ENCODE measurements around the gene MYO9A. TPM values are rescaled to one million over a fixed set of nuclear protein-coding genes. Genes with fewer than 3 reads are reported as not detected.

The MYO9A gene
- polyA plus RNA-seq, 2 donors = 2.6 to 4.3 TPM

DNA sequence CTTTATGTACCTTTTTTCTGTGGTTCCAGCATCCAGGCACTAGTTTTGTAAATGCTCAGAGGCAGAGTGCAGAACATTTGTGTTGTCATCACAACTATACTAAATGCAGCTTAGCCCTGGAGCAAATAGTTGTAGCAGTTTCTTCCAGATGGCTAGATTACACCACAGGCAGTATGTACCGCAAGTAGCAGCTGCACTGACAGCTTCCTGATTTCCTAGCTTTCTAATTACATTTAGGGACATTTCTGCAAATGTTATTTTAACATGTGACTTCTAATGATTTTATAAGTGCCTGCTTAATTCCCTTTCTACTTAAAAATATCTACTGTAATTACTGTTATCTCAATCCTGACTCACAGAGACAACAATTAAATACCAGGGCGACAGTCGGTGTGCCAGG is 201.1 kb downstream of the MYO9A start:
- H3K36me3 ChIP-seq (ENCODE audit: control insufficient read depth in 2 of 2, insufficient read depth in 2 of 2, low read length in 1 of 2) = no peaks in the 10 kb centered on the region
- no peaks in the 10 kb centered on the region for H3K27me3 ChIP-seq (ENCODE audit: control insufficient read depth in 1 of 2, insufficient read depth in 2 of 2, low read length in 2 of 2)
- no peaks in the 10 kb centered on the region for H3K4me1 ChIP-seq (ENCODE audit: control insufficient read depth in 2 of 2, insufficient read depth in 2 of 2, low read length in 1 of 2)
- H3K27ac ChIP-seq (ENCODE audit: low read depth in 2 of 2, low read length in 1 of 2) = no peak overlapping the region
- 73 to 81% methylated on average over 3 of the region's 3 CpGs for WGBS, 2 donors
- no peaks in the 10 kb centered on the region for H3K9me3 ChIP-seq (ENCODE audit: control insufficient read depth in 2 of 2, insufficient read depth in 1 of 2, low read depth in 1 of 2, low read length in 1 of 2)
- H3K4me3 ChIP-seq (ENCODE audit: low read depth in 1 of 2, low read length in 2 of 2) = no peak overlapping the region

DNA sequence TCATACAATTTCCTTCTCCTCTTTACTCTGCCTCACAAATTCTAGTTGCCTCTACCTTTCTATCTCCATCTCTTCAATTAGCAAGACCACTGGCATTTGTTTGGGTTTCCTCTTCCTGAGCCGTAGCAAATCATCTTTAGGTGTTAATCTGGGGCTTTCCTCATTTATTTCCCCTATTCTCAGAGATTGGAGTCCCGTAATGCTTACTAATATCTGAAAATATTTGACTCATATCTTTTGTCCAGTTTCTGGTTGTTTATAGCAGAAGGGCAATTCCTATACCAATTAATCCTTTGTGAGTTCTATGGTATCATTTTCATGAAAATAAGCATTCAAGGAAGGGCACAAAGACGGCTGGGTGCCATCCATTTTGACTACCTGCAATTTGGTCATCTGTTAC is 203.9 kb downstream of the MYO9A start:
- 85 to 89% methylated on average over 3 of the region's 3 CpGs for WGBS, 2 donors

DNA sequence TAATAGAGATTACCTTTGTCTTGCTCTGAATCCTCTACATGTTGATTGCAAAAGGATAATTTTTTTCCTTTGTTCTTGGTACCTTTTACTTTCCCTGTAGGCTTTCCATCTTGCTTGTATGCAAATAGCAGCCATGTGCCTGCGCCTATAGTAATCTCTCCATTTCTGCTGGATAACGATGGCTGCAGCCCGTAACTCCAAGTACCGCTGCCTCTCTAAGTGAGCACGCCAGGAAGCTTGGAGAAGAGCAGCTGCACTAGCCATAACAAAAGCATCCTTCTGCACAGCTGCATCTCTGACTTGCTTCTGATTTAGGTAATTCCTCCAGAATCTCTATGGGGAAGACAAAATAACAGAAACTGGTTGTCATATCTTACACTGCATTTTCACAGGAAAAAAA is 218.3 kb downstream of the MYO9A start:
- 93 to 95% methylated on average over 5 of the region's 5 CpGs for WGBS, 2 donors
- no peak overlapping the region for H3K27ac ChIP-seq (ENCODE audit: low read depth in 2 of 2, low read length in 1 of 2)
- no peaks in the 10 kb centered on the region for H3K27me3 ChIP-seq (ENCODE audit: control insufficient read depth in 1 of 2, insufficient read depth in 2 of 2, low read length in 2 of 2)
- H3K9me3 ChIP-seq (ENCODE audit: control insufficient read depth in 2 of 2, insufficient read depth in 1 of 2, low read depth in 1 of 2, low read length in 1 of 2) = no peaks in the 10 kb centered on the region
- H3K4me3 ChIP-seq (ENCODE audit: low read depth in 1 of 2, low read length in 2 of 2) = no peak overlapping the region
- peaks cover 4 to 11% of the 10 kb centered on the region in 2 donors for H3K36me3 ChIP-seq (ENCODE audit: control insufficient read depth in 2 of 2, insufficient read depth in 2 of 2, low read length in 1 of 2)
- no peaks in the 10 kb centered on the region for H3K4me1 ChIP-seq (ENCODE audit: control insufficient read depth in 2 of 2, insufficient read depth in 2 of 2, low read length in 1 of 2)

More for the DNA sequence above, 203.9 kb downstream of the MYO9A start:
- no peaks in the 10 kb centered on the region for H3K27me3 ChIP-seq (ENCODE audit: control insufficient read depth in 1 of 2, insufficient read depth in 2 of 2, low read length in 2 of 2)
- no peaks in the 10 kb centered on the region for H3K9me3 ChIP-seq (ENCODE audit: control insufficient read depth in 2 of 2, insufficient read depth in 1 of 2, low read depth in 1 of 2, low read length in 1 of 2)
- H3K36me3 ChIP-seq (ENCODE audit: control insufficient read depth in 2 of 2, insufficient read depth in 2 of 2, low read length in 1 of 2) = no peaks in the 10 kb centered on the region
- no peaks in the 10 kb centered on the region for H3K4me1 ChIP-seq (ENCODE audit: control insufficient read depth in 2 of 2, insufficient read depth in 2 of 2, low read length in 1 of 2)
- no peak overlapping the region for H3K27ac ChIP-seq (ENCODE audit: low read depth in 2 of 2, low read length in 1 of 2)
- H3K4me3 ChIP-seq (ENCODE audit: low read depth in 1 of 2, low read length in 2 of 2) = no peak overlapping the region

DNA sequence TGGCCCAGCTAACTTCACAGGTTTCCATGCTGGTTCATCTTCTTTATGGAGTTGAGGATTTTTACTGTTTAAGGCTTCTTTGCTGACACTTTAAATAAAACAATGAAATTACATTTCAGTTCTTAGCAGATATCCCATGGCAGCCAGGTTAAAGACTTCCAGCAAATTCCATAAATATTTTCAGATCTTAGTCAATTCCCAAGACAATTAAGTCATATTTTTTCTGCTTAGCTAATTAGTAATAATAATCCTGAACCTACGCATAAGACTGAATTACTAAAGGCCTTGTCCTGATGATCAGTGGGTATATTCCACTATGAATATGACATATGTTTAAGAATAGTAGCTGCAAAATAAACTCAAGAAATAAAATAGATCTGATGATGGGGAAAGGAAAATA is 224.3 kb downstream of the MYO9A start:
- WGBS, 2 donors = 92 to 94% methylated on average over 1 of the region's 1 CpG
- no peaks in the 10 kb centered on the region for H3K9me3 ChIP-seq (ENCODE audit: control insufficient read depth in 2 of 2, insufficient read depth in 1 of 2, low read depth in 1 of 2, low read length in 1 of 2)
- no peak overlapping the region for H3K4me3 ChIP-seq (ENCODE audit: low read depth in 1 of 2, low read length in 2 of 2)
- no peak overlapping the region for H3K27ac ChIP-seq (ENCODE audit: low read depth in 2 of 2, low read length in 1 of 2)
- no peaks in the 10 kb centered on the region for H3K4me1 ChIP-seq (ENCODE audit: control insufficient read depth in 2 of 2, insufficient read depth in 2 of 2, low read length in 1 of 2)
- peaks cover 9 to 10% of the 10 kb centered on the region in 2 donors for H3K36me3 ChIP-seq (ENCODE audit: control insufficient read depth in 2 of 2, insufficient read depth in 2 of 2, low read length in 1 of 2)
- no peaks in the 10 kb centered on the region for H3K27me3 ChIP-seq (ENCODE audit: control insufficient read depth in 1 of 2, insufficient read depth in 2 of 2, low read length in 2 of 2)

DNA sequence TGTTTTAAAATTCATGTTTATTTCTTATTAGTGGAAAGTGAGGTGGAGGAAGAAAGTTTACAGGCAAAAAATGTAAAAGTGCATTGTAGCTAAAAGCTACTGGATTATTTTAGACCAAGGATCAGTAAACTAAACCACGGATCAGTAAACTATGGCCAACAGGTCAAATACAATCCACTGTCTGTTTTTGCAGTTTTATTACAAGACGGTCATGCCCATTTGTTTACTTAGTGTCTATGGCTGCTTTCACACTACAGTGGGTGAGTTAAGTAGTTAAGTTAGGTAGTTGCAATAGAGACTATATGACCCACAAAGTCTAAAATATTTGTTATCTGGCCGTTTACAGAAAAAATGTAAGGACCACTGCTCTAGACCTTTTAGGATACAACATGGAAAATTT is 225.6 kb downstream of the MYO9A start:
- no peak overlapping the region for H3K4me3 ChIP-seq (ENCODE audit: low read depth in 1 of 2, low read length in 2 of 2)
- 85 to 90% methylated on average over 3 of the region's 3 CpGs for WGBS, 2 donors
- H3K27ac ChIP-seq (ENCODE audit: low read depth in 2 of 2, low read length in 1 of 2) = no peak overlapping the region
- H3K9me3 ChIP-seq (ENCODE audit: control insufficient read depth in 2 of 2, insufficient read depth in 1 of 2, low read depth in 1 of 2, low read length in 1 of 2) = no peaks in the 10 kb centered on the region
- peaks cover 2 to 9% of the 10 kb centered on the region in 2 donors for H3K36me3 ChIP-seq (ENCODE audit: control insufficient read depth in 2 of 2, insufficient read depth in 2 of 2, low read length in 1 of 2)
- no peaks in the 10 kb centered on the region for H3K4me1 ChIP-seq (ENCODE audit: control insufficient read depth in 2 of 2, insufficient read depth in 2 of 2, low read length in 1 of 2)
- no peaks in the 10 kb centered on the region for H3K27me3 ChIP-seq (ENCODE audit: control insufficient read depth in 1 of 2, insufficient read depth in 2 of 2, low read length in 2 of 2)

DNA sequence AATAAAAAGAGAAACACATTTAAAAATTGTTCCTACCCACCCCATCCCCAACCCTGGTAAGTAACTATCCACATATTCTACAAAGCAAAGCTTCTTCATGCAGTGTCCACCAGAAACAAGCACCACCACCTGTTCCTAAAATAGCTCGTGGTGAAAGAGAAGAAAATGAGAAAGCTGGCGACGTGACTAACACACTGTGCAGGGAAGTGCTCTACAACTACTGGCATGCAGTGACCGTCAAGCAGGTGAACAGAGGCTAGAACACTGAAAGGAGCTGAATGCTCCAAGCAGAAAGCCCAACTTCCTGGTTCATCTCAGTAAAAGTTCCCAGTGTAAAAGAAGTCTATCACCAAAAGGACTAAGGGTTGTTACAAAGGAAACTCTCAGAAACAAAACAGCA is 226.9 kb downstream of the MYO9A start:
- Histone ChIP-seq H3K9me3 (ENCODE audit: control insufficient read depth in 2 of 2, insufficient read depth in 1 of 2, low read depth in 1 of 2, low read length in 1 of 2) (no peaks in the 10 kb centered on the region), H3K4me3 (ENCODE audit: low read depth in 1 of 2, low read length in 2 of 2) (no peak overlapping the region), H3K4me1 (ENCODE audit: control insufficient read depth in 2 of 2, insufficient read depth in 2 of 2, low read length in 1 of 2) (no peaks in the 10 kb centered on the region), H3K27me3 (ENCODE audit: control insufficient read depth in 1 of 2, insufficient read depth in 2 of 2, low read length in 2 of 2) (no peaks in the 10 kb centered on the region), H3K27ac (ENCODE audit: low read depth in 2 of 2, low read length in 1 of 2) (no peak overlapping the region), H3K36me3 (ENCODE audit: control insufficient read depth in 2 of 2, insufficient read depth in 2 of 2, low read length in 1 of 2) (peaks cover 2 to 9% of the 10 kb centered on the region in 2 donors)
- WGBS, 2 donors = 77% methylated on average over 4 of the region's 4 CpGs

DNA sequence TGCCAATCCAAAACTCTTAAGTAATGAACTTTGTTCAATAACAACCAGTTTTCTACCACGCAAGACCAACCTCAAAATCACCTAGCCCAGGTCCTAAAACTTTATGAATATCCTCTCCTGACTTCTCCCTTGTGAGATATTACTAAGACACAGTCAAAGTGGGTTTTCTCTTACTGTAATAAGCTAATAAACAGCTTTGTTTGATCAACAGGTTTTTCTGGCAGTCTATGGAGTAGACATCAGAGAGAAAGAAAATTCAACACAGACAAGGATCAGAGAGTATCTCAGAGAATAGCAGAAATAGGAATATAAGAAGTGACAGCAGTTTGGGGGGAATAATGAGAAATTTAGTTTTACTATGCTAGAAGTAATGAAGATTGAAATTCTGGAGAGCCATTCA is 228.0 kb downstream of the MYO9A start:
- peaks cover 2 to 9% of the 10 kb centered on the region in 2 donors for H3K36me3 ChIP-seq (ENCODE audit: control insufficient read depth in 2 of 2, insufficient read depth in 2 of 2, low read length in 1 of 2)
- no peak overlapping the region for H3K27ac ChIP-seq (ENCODE audit: low read depth in 2 of 2, low read length in 1 of 2)
- H3K4me1 ChIP-seq (ENCODE audit: control insufficient read depth in 2 of 2, insufficient read depth in 2 of 2, low read length in 1 of 2) = no peaks in the 10 kb centered on the region
- WGBS, 2 donors = 95 to 97% methylated on average over 1 of the region's 1 CpG
- H3K4me3 ChIP-seq (ENCODE audit: low read depth in 1 of 2, low read length in 2 of 2) = no peak overlapping the region
- no peaks in the 10 kb centered on the region for H3K27me3 ChIP-seq (ENCODE audit: control insufficient read depth in 1 of 2, insufficient read depth in 2 of 2, low read length in 2 of 2)
- H3K9me3 ChIP-seq (ENCODE audit: control insufficient read depth in 2 of 2, insufficient read depth in 1 of 2, low read depth in 1 of 2, low read length in 1 of 2) = no peaks in the 10 kb centered on the region

DNA sequence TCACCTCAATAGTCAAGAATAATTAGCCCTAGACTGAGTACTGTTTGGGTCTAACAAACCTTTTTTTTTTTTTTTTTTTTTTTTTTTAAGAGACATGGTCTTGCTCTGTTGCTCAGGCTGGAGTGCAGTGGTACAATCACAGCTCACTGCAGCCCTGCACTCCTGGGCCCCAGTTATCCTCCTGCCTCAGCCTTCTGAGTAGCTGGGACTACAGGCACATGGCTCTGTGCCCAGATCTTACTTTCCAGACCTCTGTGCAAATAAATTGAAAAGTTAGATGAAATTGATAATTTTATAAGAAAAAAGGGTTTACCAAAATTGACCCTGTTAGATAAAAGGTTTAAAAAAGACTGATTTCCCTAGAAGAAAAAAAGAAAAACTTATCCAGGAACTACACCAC is 228.6 kb downstream of the MYO9A start:
- Histone ChIP-seq H3K27ac (ENCODE audit: low read depth in 2 of 2, low read length in 1 of 2) (no peak overlapping the region), H3K9me3 (ENCODE audit: control insufficient read depth in 2 of 2, insufficient read depth in 1 of 2, low read depth in 1 of 2, low read length in 1 of 2) (no peaks in the 10 kb centered on the region), H3K4me3 (ENCODE audit: low read depth in 1 of 2, low read length in 2 of 2) (no peak overlapping the region), H3K36me3 (ENCODE audit: control insufficient read depth in 2 of 2, insufficient read depth in 2 of 2, low read length in 1 of 2) (peaks cover 2 to 9% of the 10 kb centered on the region in 2 donors), H3K27me3 (ENCODE audit: control insufficient read depth in 1 of 2, insufficient read depth in 2 of 2, low read length in 2 of 2) (no peaks in the 10 kb centered on the region), H3K4me1 (ENCODE audit: control insufficient read depth in 2 of 2, insufficient read depth in 2 of 2, low read length in 1 of 2) (no peaks in the 10 kb centered on the region)

DNA sequence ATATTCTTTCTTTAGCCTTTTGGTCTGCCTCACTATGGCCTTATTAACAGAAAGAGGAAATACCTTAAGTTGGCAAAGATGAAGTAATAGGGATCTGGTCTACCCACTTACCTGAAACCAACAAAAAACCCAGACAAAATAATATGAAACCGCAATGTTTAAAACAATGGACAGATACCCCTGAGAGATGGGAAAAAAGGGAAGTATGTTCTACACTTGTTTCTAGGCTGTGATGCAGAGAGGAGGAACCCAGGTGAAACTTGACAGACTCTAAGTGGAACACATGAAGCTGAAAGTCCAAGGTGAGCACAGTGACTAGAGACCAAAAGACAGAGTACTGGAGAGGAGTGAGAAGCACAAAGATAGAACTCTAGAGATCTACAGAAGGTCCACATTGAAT is 229.2 kb downstream of the MYO9A start:
- Histone ChIP-seq H3K27ac (ENCODE audit: low read depth in 2 of 2, low read length in 1 of 2) (no peak overlapping the region), H3K9me3 (ENCODE audit: control insufficient read depth in 2 of 2, insufficient read depth in 1 of 2, low read depth in 1 of 2, low read length in 1 of 2) (no peaks in the 10 kb centered on the region), H3K36me3 (ENCODE audit: control insufficient read depth in 2 of 2, insufficient read depth in 2 of 2, low read length in 1 of 2) (peaks cover 2 to 9% of the 10 kb centered on the region in 2 donors), H3K27me3 (ENCODE audit: control insufficient read depth in 1 of 2, insufficient read depth in 2 of 2, low read length in 2 of 2) (no peaks in the 10 kb centered on the region), H3K4me1 (ENCODE audit: control insufficient read depth in 2 of 2, insufficient read depth in 2 of 2, low read length in 1 of 2) (no peaks in the 10 kb centered on the region), H3K4me3 (ENCODE audit: low read depth in 1 of 2, low read length in 2 of 2) (no peak overlapping the region)
- WGBS, 2 donors = 94 to 100% methylated on average over 1 of the region's 1 CpG

DNA sequence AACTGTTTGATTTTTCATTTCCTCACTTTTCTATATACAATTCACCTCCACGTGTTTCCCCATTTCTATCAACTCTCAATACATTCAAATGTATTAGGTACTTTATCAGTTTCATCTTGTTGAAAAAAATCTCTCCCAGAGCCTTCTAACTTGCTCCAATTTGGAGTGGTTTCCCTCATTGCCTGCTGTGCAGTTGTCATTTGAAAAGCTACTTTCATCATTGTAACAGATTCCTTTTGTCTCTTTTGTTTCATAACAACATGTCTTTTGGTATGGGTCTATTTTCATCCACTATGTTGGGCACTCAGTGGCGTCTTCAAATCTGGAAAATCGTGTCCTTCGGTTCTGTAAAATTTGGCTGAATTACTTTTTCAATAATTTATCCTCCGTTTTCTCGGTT is 232.6 kb downstream of the MYO9A start:
- Histone ChIP-seq H3K4me3 (ENCODE audit: low read depth in 1 of 2, low read length in 2 of 2) (no peak overlapping the region), H3K27ac (ENCODE audit: low read depth in 2 of 2, low read length in 1 of 2) (no peak overlapping the region), H3K36me3 (ENCODE audit: control insufficient read depth in 2 of 2, insufficient read depth in 2 of 2, low read length in 1 of 2) (no peaks in the 10 kb centered on the region), H3K4me1 (ENCODE audit: control insufficient read depth in 2 of 2, insufficient read depth in 2 of 2, low read length in 1 of 2) (no peaks in the 10 kb centered on the region), H3K9me3 (ENCODE audit: control insufficient read depth in 2 of 2, insufficient read depth in 1 of 2, low read depth in 1 of 2, low read length in 1 of 2) (no peaks in the 10 kb centered on the region), H3K27me3 (ENCODE audit: control insufficient read depth in 1 of 2, insufficient read depth in 2 of 2, low read length in 2 of 2) (no peaks in the 10 kb centered on the region)
- 95 to 96% methylated on average over 6 of the region's 6 CpGs for WGBS, 2 donors

All from esophagus (tissue), 2 donors.